Amniotic epithelial cell (primary cell): ENCODE results near the gene USP16.
A peak's percentile ranks its signal among the peaks of the same experiment; 100 is the strongest.
"Not testable (repeated sequence)": the region's sequence is repeated elsewhere in the genome, so short reads cannot be mapped to it uniquely, and the experiment has no call there.

ENCODE experiments used
- DNase-seq: peaks from one replicate; pipeline ENCODE4 v3.0.0-alpha.2; 2010; ENCODE audit warnings: low read depth

USP16 gene

DNA sequence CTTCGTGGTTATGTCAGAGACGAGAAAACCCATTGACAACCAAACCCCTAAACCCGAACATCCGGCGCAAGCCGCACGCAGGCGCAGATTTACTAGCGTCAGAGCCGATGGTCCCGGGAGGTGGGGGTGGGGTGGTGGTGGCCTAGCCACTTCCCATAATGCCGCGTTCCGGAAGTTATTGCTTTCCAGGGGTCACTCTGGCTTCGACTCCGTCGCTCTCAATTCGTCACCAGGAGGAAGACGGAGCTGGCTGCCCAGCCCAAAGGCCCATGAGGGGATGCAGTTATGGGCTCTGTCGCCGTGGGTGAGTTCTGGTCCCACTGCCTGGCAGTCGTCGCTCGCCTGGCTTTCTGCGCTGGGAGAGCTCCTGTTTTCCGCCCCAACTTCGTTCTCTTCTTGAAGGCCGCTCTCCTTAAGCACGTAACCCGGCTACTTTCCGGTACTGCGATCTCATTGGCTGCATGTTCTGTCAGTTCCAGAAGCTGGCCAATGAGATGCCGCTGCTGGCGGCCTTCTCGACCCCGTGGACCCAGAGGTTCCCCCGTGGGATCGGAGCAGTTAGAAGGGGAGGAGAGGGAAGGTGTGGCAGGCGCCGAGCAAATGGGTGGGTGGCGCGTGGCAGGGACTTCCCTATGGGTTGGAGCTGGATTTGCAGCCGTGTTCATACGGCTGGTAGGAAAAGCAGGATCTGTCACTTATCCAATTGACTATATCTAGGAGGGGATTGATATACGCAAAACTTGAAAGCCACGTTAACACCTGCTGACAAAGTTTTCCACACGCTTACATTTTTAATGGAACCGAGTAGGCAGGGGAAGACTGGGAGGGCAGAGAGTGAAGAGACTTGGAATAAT is at the start of gene USP16:
Gene USP16, plus strand, starts transcription at position 195 of the 854 bp plus-strand sequence. CDS start 3,246 bp downstream, outside the sequence.
- peak; percentile 100 for DNase-seq

- DNase-seq = peak; percentile 83
Measured at GRCh38 chr21:28975397-28975796, 49.1 kb upstream of the USP16 start.

GRCh38 chr21:28979092-28979491 is 45.4 kb upstream of the USP16 start:
- no peak for DNase-seq

DNA sequence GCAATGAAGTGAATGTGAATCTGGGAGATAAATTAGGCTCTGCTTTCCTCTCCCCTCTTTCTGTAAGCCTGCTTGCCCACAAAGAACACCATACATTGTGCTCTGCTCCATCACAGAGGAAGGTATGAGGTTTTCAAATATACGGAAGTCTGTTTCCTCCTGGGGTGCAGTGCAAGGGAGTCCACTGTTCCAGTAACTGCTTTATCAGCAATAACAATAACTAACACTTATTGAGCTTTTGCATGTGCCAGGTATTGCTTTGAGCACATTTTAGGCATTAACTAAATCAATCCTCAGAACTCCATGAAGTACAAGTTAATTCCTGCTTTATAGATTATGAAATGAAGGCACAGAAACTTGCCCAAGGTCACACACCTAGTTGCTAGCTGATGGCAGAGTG is 41.8 kb upstream of the USP16 start:
- DNase-seq = no peak

- no peak for DNase-seq
Measured at GRCh38 chr21:28986677-28987076, 37.8 kb upstream of the USP16 start.

- DNase-seq = peak; percentile 52
Measured at GRCh38 chr21:28988146-28988545, 36.3 kb upstream of the USP16 start.

- DNase-seq = no peak
Measured at GRCh38 chr21:28991861-28992525, 32.5 kb upstream of the USP16 start.

DNA sequence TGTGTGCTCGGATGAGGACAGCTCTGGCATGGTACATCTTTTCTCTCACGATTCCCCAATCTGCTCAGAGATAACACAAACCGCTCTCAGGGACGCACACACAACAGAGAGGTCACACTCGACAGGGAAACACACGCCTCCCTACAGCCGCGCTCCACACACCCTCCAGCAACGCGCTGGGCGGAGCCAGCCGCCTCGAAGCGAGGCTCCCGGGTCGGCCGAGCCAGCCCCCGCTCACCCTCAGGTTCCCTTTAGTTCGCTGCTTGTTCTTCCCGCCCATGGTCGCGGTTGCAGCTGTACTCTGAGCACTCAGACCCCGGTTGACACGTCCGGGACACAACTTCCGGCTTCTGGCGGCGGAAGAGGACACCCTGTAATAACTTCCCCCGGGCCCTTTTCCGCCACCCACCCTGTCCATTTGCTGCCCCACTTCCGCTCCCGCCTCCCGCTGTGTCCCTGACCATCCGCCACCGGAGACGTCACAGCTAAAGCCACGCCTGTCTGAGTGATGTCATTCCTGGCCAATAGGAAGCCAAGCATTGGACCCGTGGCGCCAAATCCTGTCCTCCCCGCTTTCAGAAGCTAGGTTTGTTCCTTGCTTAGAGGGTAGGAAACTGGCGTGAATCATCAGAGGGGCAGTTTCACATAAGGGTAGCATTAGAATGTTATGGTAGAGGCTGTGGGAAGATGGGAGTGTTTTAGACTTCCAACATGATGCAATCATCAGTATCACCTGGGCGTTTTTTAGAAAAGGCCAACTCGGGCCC is 31.8 kb upstream of the USP16 start, which contains the start of gene LTN1:
Gene LTN1, minus strand, starts transcription at position 352 of the 767 bp plus-strand sequence. Its CDS starts 72 bp downstream, at position 280.
- peak; percentile 99 for DNase-seq

DNA sequence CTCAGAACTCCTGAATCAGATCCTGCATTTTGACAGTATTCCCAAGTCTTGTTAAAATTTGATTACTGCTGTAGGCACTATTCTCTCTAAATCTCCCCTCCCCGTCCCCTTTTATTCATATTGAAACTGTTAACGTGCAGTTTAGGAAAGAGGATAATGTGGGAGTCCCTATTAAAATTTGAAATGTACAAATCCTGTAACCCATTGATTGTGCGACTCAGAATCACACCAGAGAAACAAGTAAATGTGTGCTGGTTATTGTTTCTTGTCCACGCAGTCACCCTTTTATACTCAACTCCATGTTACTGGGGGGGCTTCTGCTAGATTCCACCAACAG is 31.2 kb upstream of the USP16 start:
- no peak for DNase-seq

DNA sequence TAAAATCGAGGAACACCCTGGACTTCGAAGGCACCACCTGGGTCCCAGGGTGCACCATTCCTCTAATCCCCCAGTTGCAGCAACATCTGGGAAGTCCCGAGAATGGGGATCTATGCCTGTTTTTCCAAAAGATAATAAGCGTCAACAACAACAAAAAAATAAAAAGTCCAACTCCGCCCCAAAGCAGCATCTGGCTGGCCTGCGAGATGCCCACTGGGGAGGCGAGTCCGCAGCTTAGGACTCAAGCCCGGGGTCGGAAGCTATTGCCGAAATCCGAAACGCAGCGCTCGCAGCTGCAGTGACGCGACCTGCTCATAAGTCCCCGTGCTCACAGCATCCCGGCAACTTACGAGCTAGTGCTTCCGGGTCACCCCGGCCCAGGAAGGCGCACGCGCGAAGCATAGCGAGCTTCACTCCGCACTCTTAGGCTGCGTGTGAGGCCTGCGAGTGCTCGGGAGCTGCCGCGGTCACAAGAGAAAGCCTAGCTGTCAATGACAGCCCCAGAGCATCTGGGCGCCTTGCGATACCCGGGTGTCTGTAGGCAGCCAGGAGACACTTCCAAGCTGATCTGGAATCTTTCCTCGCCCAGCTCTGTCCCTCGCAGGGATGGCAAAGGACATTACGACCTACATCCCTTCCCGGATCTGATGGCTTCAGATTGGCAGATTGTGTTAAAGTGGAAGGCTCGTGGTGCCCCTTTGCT is 21.9 kb upstream of the USP16 start:
- peak; percentile 97 for DNase-seq

- peak; percentile 63 for DNase-seq
Measured at GRCh38 chr21:29005696-29006095, 18.8 kb upstream of the USP16 start.

GRCh38 chr21:29007135-29007534 is 17.3 kb upstream of the USP16 start:
- DNase-seq = no peak

DNA sequence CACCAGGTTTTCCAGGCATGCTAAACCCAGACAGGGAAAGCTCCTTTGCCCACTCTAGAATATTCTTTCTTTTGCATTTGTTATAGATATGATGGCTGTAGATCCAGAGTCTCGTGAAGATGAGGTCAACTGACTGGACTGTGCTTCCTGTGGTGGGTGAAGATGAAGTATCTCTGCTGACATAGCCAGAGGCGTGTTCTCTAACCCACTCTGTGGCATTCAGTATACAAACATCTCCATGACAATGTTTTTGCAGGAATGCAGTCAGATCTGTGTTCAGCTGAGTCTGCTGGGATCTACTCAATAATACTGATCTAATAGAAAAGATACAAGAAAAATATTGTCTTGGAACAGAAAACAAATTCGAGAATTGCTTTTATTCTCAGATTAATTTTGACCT is 16.7 kb upstream of the USP16 start:
- no peak for DNase-seq

DNA sequence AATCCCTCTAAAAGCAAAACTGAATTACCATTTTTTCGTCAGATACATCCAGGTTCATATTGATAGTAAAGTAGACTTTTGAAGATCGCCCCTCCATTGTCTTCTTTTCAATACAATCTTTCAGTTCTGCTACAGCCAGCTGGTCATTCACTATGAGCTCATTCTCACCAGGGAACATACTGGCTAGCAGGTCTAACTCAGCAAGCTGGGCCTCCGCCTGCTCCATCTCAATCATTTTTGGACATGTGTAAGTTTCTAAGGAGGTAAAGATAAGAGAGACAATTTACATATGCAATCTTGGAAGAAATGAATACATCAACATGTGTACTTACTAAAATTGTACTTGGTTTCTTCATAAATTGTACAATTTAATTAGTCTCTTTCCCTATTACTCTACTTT is 16.1 kb upstream of the USP16 start:
- DNase-seq = no peak

DNA sequence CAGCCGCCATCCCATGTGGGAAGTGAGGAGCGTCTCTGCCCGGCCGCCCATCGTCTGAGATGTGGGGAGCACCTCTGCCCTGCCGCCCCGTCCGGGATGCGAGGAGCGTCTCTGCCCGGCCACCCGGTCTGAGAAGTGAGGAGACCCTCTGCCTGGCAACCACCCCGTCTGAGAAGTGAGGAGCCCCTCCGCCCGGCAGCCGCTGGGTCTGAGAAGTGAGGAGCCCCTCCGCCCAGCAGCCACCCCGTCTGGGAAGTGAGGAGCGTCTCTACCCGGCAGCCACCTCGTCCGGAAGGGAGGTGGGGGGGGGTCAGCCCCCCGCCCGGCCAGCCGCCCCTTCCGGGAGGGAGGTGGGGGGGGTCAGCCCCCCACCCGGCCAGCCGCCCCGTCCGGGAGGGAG is 13.2 kb upstream of the USP16 start:
- not testable (repeated sequence) for DNase-seq

DNA sequence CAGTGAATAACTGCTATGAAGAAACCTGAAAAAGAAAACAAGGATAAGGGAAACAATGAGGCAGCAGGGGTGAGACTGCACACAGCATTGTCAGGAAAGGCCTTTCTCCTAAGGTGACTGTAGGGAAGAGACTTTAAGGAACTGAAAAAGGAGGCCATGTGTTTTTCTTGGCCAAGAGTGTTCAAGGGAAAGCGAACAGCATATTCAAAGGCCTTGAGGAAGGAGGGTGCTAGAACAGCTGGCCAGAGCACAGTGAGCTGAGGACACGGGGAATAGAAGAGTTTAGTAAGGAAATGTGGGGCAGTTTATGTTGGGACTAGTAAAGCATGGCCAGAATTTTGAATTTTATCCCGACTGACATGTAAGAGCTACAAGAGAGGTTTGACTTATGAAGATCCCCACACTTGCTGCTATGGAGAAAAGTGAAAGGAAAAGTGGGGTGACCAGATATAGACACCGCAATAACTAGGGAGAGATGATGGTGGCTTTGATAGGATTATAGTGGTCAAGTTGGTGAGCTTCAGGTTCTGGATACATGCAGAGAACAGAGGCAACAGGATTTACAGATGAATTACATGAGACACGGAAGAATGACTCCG is 6.7 kb upstream of the USP16 start:
- DNase-seq = no peak

DNA sequence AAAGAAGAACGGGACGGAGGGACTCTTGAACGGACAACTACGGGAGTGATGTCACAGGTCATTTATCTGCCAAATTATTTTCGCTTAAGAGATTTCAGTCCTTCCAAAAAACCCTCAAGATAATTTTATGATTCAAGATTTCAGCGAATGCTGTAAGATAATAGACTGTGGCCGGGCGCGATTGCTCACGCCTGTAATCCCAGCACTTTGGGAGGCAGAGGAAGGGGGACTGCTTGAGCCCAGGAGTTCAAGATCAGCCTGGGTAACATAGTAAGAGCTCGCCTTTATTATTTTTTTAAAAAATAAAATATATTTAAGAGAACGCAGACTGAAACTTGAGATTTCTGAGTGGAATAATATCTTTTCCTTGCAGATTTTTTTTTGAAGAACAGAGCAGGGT is 5.9 kb upstream of the USP16 start:
- peak; percentile 35 for DNase-seq

DNA sequence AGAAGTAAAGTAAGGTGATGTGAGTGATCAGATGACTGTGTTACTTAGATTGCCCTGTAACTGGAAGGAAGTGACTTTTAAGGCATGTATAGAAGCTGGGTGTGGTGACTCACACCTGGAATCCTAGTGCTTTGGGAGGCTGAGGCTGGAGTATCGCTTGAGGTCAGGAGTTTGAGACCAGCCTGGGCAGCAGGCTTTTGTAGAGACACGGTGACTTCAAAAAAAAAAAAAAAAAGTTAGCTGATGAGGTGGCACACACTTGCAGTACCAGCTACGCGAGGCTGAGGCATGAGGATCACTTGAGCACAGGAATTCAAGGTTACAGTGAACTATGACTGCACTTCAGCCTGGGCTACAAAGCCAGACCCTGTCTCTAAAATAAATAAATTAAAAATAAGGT is 2.3 kb upstream of the USP16 start:
- no peak for DNase-seq

DNA sequence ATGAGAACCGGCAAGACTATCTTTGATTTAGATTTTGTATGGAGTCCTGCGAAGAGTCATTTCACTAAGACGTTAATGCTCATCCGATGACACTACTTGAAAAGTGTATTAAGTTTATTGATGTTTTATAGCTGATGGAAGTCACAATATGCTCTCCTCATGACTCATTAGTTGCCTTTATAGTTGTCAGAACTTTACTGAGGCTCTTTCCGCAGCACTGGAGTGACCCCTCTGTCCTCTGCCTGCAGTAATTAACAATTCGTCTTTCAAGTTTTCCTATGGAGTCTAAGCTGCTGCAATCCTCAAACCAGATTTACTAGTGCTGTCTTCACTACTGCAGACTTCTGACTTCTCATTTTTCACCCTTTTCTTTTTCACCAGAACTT is 853 bp downstream of the USP16 start:
- no peak for DNase-seq

DNA sequence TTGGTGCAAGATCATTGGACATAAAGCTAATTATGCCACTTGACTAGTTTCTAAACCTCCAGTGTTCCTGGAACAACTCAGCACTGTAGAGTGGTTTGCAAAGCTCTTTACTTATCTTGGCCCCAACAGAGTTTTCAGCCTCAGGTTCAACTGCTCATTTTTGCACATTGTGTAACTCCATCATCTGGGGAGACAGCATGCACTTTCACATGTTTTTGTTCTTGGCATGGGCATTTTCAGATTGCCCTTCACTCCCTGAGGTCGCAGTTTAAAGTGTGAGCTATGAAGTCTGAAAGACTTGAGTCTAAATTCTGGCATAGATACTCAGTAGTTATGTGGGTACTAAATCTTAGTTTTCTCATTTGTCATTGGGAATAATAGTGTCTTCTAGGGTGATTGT is 5.1 kb downstream of the USP16 start:
- DNase-seq = no peak

DNA sequence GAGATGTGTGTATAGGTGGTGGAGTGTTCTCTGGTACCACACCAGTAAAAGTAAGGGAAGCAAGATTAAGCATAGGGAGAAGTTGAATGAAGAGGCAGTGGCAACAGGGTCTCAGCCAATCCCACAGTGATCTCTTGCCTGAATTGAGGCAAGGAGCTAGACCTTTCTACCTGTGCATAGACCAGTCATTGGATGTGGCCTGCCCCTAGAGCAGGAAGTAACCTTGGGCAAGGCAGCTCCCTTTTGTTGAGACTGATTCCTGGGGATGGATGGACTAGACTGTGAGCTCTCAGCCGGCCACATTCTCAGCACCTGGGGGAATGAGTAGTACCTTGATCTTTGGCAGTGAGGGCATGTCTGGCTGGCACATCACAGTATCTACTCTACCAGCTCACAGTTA is 6.4 kb downstream of the USP16 start:
- DNase-seq = no peak

DNA sequence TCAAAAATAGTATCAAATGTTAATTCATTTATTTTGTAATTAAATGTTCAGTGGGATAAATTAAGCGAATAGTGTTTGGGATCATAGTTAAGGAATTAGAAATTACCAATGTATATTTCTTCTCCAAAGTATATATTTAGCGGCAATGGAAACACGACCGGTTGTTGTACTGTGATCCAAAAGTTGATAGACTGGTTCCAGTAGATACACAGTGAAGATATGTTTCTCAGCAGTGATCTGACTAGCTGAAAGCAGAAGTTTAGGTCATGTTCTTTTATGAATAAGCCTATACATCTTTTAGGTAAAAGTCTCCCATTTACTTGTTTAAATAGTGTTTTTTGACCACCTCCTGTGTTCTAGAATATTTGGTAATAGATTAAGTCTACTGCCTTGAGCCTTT is 8.8 kb downstream of the USP16 start:
- no peak for DNase-seq
